HUES6 (cell line): ENCODE data around the gene GBP2.
"Not testable (repeated sequence)": the region's sequence is repeated elsewhere in the genome, so short reads cannot be mapped to it uniquely, and the experiment has no call there.

Experiments
- H3K27ac ChIP-seq: 2 replicates; pipeline ENCODE4 v1.7.0; 2013; ENCODE audit warnings: low read depth, mild to moderate bottlenecking, low read length, inconsistent platforms
- H3K27me3 ChIP-seq: 2 replicates; pipeline ENCODE4 v1.6.1; 2013; ENCODE audit warnings: low read length; ENCODE audit not compliant: control insufficient read depth, insufficient read depth
- H3K36me3 ChIP-seq: 2 replicates; pipeline ENCODE4 v1.6.1; 2013; ENCODE audit warnings: low read length; ENCODE audit not compliant: control insufficient read depth, insufficient read depth
- H3K4me1 ChIP-seq: 2 replicates; pipeline ENCODE4 v1.6.1; 2013; ENCODE audit warnings: low read length; ENCODE audit not compliant: control insufficient read depth, insufficient read depth
- H3K4me3 ChIP-seq: 2 replicates; pipeline ENCODE4 v1.5.1; 2013; ENCODE audit warnings: low read depth, low read length
- H3K9ac ChIP-seq: one replicate; pipeline ENCODE4 v1.6.1; 2013; ENCODE audit warnings: mild to moderate bottlenecking, low read length
- H3K9me3 ChIP-seq: 2 replicates; pipeline ENCODE4 v1.6.1; 2013; ENCODE audit warnings: low read depth, low read length; ENCODE audit not compliant: control insufficient read depth, insufficient read depth

GBP2 gene

DNA sequence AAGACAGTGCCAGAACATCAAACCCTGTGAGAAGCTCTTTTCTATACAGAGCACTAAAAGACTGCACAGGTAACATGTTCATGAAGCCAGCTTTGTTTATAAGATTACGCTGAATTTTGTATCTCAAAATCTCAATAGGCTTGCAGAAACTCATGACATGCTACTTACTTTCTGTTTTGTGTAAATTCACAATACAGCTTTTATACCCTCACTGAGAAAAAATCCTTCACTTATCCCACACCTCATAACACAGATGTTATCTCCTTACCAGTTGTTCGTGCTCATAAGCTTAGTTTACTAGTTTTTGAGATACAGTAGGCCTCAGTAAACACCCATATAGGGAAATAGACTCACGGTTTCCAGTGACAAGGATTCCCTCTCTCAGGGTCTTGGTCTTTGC, 24.1 kb upstream of the GBP2 start:
- Histone ChIP-seq H3K27ac (no peak overlapping the region), H3K36me3 (no peaks in the 10 kb centered on the region)

GRCh38 chr1:89149229-89149628, 23.3 kb upstream of the GBP2 start:
- Histone ChIP-seq H3K27me3 (no peaks in the 10 kb centered on the region), H3K9ac (no peak overlapping the region), H3K4me3 (no peak overlapping the region), H3K4me1 (no peaks in the 10 kb centered on the region), H3K36me3 (no peaks in the 10 kb centered on the region), H3K27ac (no peak overlapping the region), H3K9me3 (no peaks in the 10 kb centered on the region)

More for the DNA sequence above, 24.1 kb upstream of the GBP2 start:
- no peaks in the 10 kb centered on the region for H3K9me3 ChIP-seq
- H3K4me1 ChIP-seq = no peaks in the 10 kb centered on the region
- H3K4me3 ChIP-seq = no peak overlapping the region
- H3K27me3 ChIP-seq = no peaks in the 10 kb centered on the region
- H3K9ac ChIP-seq = no peak overlapping the region

DNA sequence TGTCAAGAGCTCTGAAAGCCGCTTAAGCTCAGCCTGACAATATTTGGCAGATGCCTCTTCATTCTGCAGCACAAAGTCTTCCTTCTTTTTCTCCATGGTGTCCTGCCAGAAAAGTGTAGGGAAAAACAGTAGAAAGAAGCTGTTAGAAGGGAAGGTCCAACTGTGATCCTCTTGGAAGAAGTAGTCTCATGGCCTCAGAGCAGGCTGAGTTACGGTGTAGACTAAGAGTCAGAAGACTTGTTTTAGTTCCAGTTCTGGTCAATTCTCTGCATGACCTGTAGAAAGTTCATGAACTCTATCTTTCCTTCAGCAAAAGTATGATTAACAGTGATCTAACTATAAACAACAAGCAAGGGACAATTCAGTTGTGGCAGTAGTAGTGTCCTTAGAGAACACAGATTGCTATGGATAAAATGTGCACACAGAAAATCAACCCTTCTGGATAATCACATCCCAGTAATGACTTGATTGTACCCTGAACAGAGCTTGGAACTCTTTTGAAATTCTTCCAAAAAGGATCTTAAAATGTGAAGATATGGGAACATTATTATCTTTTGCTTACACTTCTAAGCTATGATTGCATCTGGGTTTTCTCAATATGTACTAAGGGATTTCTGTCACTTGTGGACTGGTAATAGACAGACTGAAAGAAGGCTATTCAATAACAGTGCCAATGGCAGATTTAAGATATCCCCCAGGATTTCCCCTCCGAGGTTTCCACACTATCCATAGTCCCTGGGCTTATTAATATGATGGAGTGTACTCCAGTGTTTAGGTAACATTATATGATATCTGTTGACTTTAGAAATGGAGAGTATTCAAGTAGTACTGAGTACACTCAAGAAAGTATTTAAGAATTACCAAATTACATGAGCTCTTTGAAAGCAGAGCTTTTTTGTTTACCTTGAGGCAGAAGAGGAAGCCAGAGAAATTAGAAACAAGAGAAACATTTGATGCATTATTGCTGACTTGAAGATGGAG, 22.1 kb upstream of the GBP2 start:
- no peaks in the 10 kb centered on the region for H3K4me1 ChIP-seq
- H3K4me3 ChIP-seq = no peak overlapping the region
- no peaks in the 10 kb centered on the region for H3K36me3 ChIP-seq
- no peaks in the 10 kb centered on the region for H3K27me3 ChIP-seq
- no peaks in the 10 kb centered on the region for H3K9me3 ChIP-seq
- no peak overlapping the region for H3K27ac ChIP-seq
- H3K9ac ChIP-seq = no peak overlapping the region

- Histone ChIP-seq H3K4me3 (no peak overlapping the region), H3K27me3 (no peaks in the 10 kb centered on the region), H3K27ac (no peak overlapping the region), H3K9ac (no peak overlapping the region), H3K36me3 (no peaks in the 10 kb centered on the region), H3K9me3 (no peaks in the 10 kb centered on the region), H3K4me1 (no peaks in the 10 kb centered on the region)
Measured at GRCh38 chr1:89146721-89147120, 20.8 kb upstream of the GBP2 start.

DNA sequence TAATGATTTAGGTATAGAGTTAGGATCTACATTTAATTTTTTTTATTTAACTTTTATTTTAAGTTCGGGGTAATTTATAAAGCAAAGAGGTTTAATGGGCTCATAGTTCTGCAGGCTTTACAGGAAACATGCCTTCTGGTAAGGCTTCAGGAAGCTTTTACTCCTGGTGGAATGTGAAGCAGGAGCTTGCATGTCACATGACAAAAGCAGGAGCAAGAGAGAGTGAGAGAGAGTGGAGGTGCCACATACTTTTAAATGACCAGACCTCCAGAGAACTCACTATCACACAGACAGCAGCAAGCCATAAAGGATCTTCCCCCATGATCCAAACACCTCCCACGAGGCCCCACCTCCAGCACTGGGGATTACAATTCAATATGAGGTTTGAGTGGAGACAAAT, 17.6 kb upstream of the GBP2 start:
- H3K4me1 ChIP-seq = no peaks in the 10 kb centered on the region
- H3K9ac ChIP-seq = no peak overlapping the region
- no peaks in the 10 kb centered on the region for H3K27me3 ChIP-seq
- H3K36me3 ChIP-seq = no peaks in the 10 kb centered on the region
- H3K4me3 ChIP-seq = no peak overlapping the region
- no peaks in the 10 kb centered on the region for H3K9me3 ChIP-seq
- no peak overlapping the region for H3K27ac ChIP-seq

GRCh38 chr1:89142160-89142559, 16.2 kb upstream of the GBP2 start:
- Histone ChIP-seq H3K4me3 (no peak overlapping the region), H3K9ac (no peak overlapping the region), H3K27ac (no peak overlapping the region), H3K4me1 (no peaks in the 10 kb centered on the region), H3K9me3 (no peaks in the 10 kb centered on the region), H3K36me3 (no peaks in the 10 kb centered on the region), H3K27me3 (no peaks in the 10 kb centered on the region)

DNA sequence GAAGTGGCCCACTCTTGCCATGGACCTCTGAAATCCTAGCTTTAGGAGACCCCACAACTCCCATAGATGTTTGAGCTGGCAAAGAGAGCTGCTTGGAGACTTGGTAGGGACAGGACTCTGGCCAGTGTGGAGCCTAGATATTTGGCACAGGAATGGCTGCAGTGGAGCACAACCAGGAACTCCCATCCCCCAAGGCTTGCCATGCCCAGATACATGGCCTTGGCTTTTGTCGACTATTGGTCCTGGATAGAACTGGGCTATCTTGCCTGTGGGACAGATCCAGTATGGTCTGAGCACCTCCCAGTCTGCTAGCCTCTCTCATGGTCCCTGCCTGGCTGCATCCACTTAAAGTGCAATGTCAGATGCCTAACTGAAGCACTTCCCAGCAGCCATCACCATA, 7.8 kb upstream of the GBP2 start:
- no peak overlapping the region for H3K4me3 ChIP-seq

DNA sequence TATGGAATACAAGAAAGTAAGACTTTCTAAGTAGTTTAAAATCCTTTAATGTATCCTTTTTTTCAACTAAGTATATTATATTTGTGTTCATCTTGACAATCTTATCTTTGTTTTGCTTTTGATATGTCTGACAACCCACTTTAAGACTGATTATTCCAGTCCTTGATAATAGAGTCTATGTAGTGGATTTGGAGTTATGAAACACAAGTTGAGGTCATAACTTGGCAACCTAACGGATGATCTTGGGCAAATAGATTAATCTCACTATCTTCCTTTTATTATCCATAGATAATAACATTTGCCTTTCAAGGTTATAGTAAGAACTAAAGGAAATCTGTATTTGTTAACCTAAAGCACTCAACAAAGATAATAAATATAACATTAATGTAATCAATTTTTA, 4.8 kb upstream of the GBP2 start:
- H3K36me3 ChIP-seq = no peaks in the 10 kb centered on the region
- H3K27ac ChIP-seq = no peak overlapping the region
- H3K9me3 ChIP-seq = no peaks in the 10 kb centered on the region
- H3K27me3 ChIP-seq = no peaks in the 10 kb centered on the region
- H3K4me1 ChIP-seq = peaks cover under 1% of the 10 kb centered on the region; the same call in 1 of the 2 replicates
- no peak overlapping the region for H3K9ac ChIP-seq
- H3K4me3 ChIP-seq = no peak overlapping the region

More for the DNA sequence above, 7.8 kb upstream of the GBP2 start:
- H3K27ac ChIP-seq = no peak overlapping the region
- H3K27me3 ChIP-seq = no peaks in the 10 kb centered on the region
- no peak overlapping the region for H3K9ac ChIP-seq
- no peaks in the 10 kb centered on the region for H3K4me1 ChIP-seq
- H3K9me3 ChIP-seq = no peaks in the 10 kb centered on the region
- H3K36me3 ChIP-seq = no peaks in the 10 kb centered on the region

DNA sequence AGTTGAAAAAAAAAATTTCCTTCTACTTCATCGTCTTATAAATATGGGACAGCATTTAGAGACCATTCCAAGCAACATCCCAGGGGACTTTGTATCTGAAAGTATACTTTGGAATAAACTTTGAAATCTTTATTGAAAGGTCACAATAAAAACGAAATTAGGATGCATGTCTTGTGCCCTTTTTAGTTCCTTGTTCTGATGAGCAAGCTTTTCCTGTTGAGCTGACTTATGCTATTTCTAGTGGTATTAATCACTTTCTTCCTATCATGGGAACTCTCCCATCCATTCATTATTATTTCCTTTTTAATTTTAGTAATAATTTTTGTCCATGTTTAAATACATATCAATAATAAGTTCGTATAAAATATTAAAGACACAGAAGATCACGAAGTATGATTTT, 4.0 kb upstream of the GBP2 start:
- H3K4me1 ChIP-seq = peaks cover 2% of the 10 kb centered on the region; the same call in 1 of the 2 replicates
- H3K27ac ChIP-seq = no peak overlapping the region
- no peak overlapping the region for H3K9ac ChIP-seq
- no peaks in the 10 kb centered on the region for H3K36me3 ChIP-seq
- H3K4me3 ChIP-seq = no peak overlapping the region
- no peaks in the 10 kb centered on the region for H3K27me3 ChIP-seq
- H3K9me3 ChIP-seq = no peaks in the 10 kb centered on the region

GRCh38 chr1:89128003-89128458, 2.1 kb upstream of the GBP2 start:
- not testable (repeated sequence) for H3K36me3 ChIP-seq, H3K4me3 ChIP-seq, H3K9ac ChIP-seq, H3K27ac ChIP-seq, H3K4me1 ChIP-seq, H3K9me3 ChIP-seq, H3K27me3 ChIP-seq

DNA sequence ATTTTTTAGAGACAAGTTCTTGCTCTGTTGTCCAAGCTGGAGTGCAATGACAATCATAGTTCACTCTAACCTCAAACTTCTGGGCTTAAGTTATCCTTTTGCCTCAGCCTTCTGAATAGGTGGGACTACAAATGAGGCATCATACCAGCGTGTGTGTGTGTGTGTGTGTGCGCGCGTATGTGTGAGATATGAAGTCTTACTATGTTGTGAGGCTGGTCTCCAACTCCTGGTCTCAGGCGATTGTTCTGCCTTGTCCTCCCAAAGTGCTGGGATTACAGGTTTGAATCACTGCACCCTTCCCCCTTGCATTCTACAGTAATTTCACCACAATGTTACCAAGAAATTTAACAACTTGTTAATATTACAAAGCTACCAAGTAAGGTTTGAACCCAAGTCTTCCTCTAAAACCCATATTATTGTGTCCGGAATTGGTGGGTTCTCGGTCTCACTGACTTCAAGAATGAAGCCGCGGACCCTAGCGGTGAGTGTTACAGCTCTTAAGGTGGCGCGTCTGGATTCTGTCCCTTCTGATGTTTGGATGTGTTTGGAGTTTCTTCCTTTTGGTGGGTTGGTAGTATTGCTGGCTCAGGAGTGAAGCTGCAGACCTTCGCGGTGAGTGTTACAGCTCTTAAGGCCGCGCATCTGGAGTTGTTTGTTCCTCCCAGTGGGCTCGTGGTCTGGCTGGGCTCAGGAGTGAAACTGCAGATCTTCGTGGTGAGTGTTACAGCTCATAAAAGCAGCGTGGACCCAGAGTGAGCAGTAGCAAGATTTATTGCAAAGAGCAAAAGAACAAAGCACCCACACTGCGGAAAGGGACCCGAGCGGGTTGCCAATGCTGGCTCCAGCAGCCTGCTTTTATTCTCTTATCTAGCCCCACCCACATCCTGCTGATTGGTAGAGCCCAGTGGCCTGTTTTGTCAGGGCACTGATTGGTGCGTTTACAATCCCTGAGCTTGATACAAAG, 970 bp upstream of the GBP2 start:
- H3K4me1 ChIP-seq, H3K4me3 ChIP-seq, H3K9me3 ChIP-seq, H3K27me3 ChIP-seq, H3K27ac ChIP-seq, H3K9ac ChIP-seq, H3K36me3 ChIP-seq: not testable (repeated sequence)
